Fibroblast of lung (primary cell): ENCODE data around the gene FBLN2. TPM values are rescaled to one million over a fixed set of nuclear protein-coding genes. Genes with fewer than 3 reads are reported as not detected.

Source experiments
- DNase-seq, 2 donors: peaks; one replicate each; pipeline versions ENCODE4 v3.0.0 to v3.0.0-alpha.2; 2010; ENCODE audit warnings: low read depth in 2 of 2
- H2AFZ ChIP-seq: 2 replicates; pipeline ENCODE4 v1.5.1; 2012; ENCODE audit warnings: low read length, control low read depth, inconsistent platforms
- H3K27ac ChIP-seq: 2 replicates; pipeline ENCODE4 v1.5.1; 2011; ENCODE audit warnings: low read length, control low read depth; ENCODE audit not compliant: insufficient read depth
- H3K27me3 ChIP-seq: 2 replicates; pipeline ENCODE4 v1.5.1; 2011; ENCODE audit warnings: mild to moderate bottlenecking, low read length; ENCODE audit not compliant: control insufficient read depth, insufficient read depth
- H3K36me3 ChIP-seq: 2 replicates; pipeline ENCODE4 v1.5.1; 2011; ENCODE audit warnings: low read length; ENCODE audit not compliant: control insufficient read depth, insufficient read depth
- H3K4me1 ChIP-seq: 2 replicates; pipeline ENCODE4 v1.5.1; 2011; ENCODE audit warnings: low read length; ENCODE audit not compliant: control insufficient read depth, insufficient read depth; ENCODE audit errors: extremely low read depth
- H3K4me2 ChIP-seq: 2 replicates; pipeline ENCODE4 v1.5.1; 2011; ENCODE audit warnings: low read length, control low read depth; ENCODE audit not compliant: insufficient read depth; ENCODE audit errors: extremely low read depth
- H3K4me3 ChIP-seq, 4 experiments: fragments of 200-600 bp in 1 of 4; sonication (generic) in 1 of 4; replicated peaks in 1 of 4; 2 replicates each; pipeline ENCODE4 v1.5.1; 2011 to 2016; ENCODE audit warnings: low read length in 4 of 4, low read depth in 3 of 4, mild to moderate bottlenecking in 3 of 4, control low read depth in 2 of 4, inconsistent platforms in 1 of 4, mixed read lengths in 1 of 4; ENCODE audit not compliant: insufficient read depth in 1 of 4; ENCODE audit errors: control extremely low read depth in 1 of 4
- H3K79me2 ChIP-seq: 2 replicates; pipeline ENCODE4 v1.5.1; 2012; ENCODE audit warnings: mild to moderate bottlenecking, low read length, inconsistent platforms; ENCODE audit not compliant: control insufficient read depth, insufficient read depth
- H3K9ac ChIP-seq: 2 replicates; pipeline ENCODE4 v1.5.1; 2011; ENCODE audit warnings: mild to moderate bottlenecking, low read length, control low read depth; ENCODE audit not compliant: insufficient read depth
- H3K9me3 ChIP-seq: 2 replicates; pipeline ENCODE4 v1.5.1; 2012; ENCODE audit warnings: low read depth, low read length; ENCODE audit not compliant: control insufficient read depth, insufficient read depth
- H4K20me1 ChIP-seq: 2 replicates; pipeline ENCODE4 v1.5.1; 2011; ENCODE audit warnings: low read length; ENCODE audit not compliant: control insufficient read depth, insufficient read depth; ENCODE audit errors: extremely low read depth
- EZH2 ChIP-seq: IDR thresholded peaks from 2 replicates; pipeline ENCODE4 v1.5.1; 2012; ENCODE audit warnings: low read length, control low read depth, mild to moderate bottlenecking; ENCODE audit errors: missing control alignments
- polyA plus RNA-seq, 2 donors: library from polyadenylated mRNA; depleted of rRNA in 1 of 2; stranded (reverse) in 1 of 2; unstranded in 1 of 2; fragments of >200 nt; gene quantifications; 2 replicates each; pipeline ENCODE4 v1.2.1, GENCODE V29; 2011 to 2012; ENCODE audit warnings: missing spikeins in 1 of 2
- total RNA-seq: library from RNA; depleted of rRNA; stranded (reverse); fragments of >200 nt; gene quantifications from 2 replicates; pipeline ENCODE4 v1.2.1, GENCODE V29; 2014
- TF ChIP-seq, protein P1 (sequence below), 2 donors: IDR thresholded peaks in 1 of 2; conservative IDR thresholded peaks in 1 of 2; 1 replicate in 1 of 2; 2 replicates in 1 of 2; pipeline ENCODE4 v1.5.1; 2011 to 2012; ENCODE audit warnings: low read length in 2 of 2, control low read depth in 1 of 2, inconsistent platforms in 1 of 2, low read depth in 1 of 2, mild to moderate bottlenecking in 1 of 2

The FBLN2 gene
- total and polyA plus RNA-seq, 2 donors (not counting 1 experiment from before 2014, with no cell fraction given): 25.4 to 138 TPM

DNA sequence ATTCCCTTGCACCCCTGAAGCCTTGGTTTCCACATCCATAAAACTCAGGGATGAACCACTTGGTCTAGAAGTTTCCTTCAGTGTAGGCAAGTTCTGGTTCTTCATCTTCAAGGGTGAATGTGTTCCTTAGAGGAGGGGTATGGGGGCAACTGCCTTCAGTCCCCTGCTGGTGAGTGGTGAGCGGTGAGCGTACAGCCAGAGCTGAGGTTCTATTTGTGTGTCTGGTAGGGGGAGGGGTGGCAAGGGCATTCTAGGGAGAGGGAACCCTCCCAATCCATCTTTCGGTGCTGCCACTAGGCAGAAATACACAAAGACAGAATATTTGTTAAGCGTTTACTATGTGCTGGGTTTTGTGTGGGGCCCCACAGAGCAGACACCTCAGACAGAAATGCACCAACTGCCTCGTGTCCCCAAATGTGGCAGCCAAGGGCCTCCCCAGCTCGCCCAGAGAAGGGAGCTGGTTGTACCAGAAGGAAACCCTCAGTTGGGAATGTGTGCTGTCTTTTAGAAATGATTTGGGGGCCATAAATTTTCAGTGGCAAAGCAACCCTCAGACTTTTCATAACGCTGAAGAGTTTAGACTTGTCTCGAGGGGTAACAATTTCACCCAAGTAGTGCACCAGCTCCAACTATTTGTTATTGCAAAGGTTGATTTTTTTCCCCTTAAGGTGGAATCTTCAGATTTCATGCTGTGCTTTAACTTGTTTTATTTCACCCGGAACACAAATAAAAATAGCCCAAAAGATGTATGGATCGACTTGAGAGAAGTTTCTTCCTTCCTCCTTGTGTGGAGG lies 137.6 kb downstream of the FBLN2 start:
- Histone ChIP-seq H2AFZ (no peak overlapping the region), H3K79me2 (no peaks in the 10 kb centered on the region), H3K36me3 (no peaks in the 10 kb centered on the region), H3K4me2 (no peak overlapping the region), H3K4me1 (no peaks in the 10 kb centered on the region), H3K9ac (no peak overlapping the region), H4K20me1 (no peaks in the 10 kb centered on the region), H3K27me3 (no peaks in the 10 kb centered on the region), H3K9me3 (no peaks in the 10 kb centered on the region), H3K27ac (no peak overlapping the region), H3K4me3 (no peak overlapping the region)
- DNase-seq: no peak
- TF ChIP-seq EZH2: no peak
- TF ChIP-seq, protein P1, sequence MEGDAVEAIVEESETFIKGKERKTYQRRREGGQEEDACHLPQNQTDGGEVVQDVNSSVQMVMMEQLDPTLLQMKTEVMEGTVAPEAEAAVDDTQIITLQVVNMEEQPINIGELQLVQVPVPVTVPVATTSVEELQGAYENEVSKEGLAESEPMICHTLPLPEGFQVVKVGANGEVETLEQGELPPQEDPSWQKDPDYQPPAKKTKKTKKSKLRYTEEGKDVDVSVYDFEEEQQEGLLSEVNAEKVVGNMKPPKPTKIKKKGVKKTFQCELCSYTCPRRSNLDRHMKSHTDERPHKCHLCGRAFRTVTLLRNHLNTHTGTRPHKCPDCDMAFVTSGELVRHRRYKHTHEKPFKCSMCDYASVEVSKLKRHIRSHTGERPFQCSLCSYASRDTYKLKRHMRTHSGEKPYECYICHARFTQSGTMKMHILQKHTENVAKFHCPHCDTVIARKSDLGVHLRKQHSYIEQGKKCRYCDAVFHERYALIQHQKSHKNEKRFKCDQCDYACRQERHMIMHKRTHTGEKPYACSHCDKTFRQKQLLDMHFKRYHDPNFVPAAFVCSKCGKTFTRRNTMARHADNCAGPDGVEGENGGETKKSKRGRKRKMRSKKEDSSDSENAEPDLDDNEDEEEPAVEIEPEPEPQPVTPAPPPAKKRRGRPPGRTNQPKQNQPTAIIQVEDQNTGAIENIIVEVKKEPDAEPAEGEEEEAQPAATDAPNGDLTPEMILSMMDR (conservative IDR thresholded peaks at IDR 0.05 in 1 of 2, IDR thresholded peaks at IDR 0.05 in 1 of 2; ENCODE audit: low read depth in 1 of 2, low read length in 2 of 2): no peak

DNA sequence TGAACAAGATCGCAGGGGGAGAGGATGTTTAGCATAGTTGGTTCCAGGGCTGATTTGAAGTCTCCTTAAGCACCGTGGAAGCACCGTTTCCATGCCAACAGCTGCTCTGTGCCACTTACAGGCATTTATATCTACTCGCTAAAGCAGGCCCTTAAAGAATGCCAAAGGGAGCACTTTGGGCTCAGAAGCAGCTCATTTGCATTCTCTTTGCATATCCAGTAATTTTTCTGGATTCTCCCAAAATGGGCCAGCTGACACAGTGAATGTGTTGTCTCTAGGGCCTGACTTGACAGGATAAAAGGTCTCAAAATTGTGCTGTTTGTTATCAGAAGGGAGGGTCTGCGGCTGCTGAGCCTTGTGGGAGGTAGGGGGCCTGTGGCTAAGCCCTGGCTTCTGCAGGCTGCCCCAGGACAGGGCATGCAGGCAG lies 138.6 kb downstream of the FBLN2 start:
- no peaks in the 10 kb centered on the region for H3K4me1 ChIP-seq
- no peak overlapping the region for H2AFZ ChIP-seq
- H4K20me1 ChIP-seq: no peaks in the 10 kb centered on the region
- TF ChIP-seq, protein P1 (conservative IDR thresholded peaks at IDR 0.05 in 1 of 2, IDR thresholded peaks at IDR 0.05 in 1 of 2; ENCODE audit: low read depth in 1 of 2, low read length in 2 of 2): no peak
- TF ChIP-seq EZH2: no peak
- H3K4me2 ChIP-seq: no peak overlapping the region
- no peaks in the 10 kb centered on the region for H3K36me3 ChIP-seq
- H3K27me3 ChIP-seq: no peaks in the 10 kb centered on the region
- no peak for DNase-seq
- H3K4me3 ChIP-seq: no peak overlapping the region
- no peak overlapping the region for H3K27ac ChIP-seq
- no peaks in the 10 kb centered on the region for H3K79me2 ChIP-seq
- no peaks in the 10 kb centered on the region for H3K9me3 ChIP-seq
- H3K9ac ChIP-seq: no peak overlapping the region

Other genes with a start within 250 kb of the FBLN2 start
- 0.26 and 0.33 TPM in 2 replicates for gene NUP210, start 128.8 kb upstream of the FBLN2 start, total RNA-seq
- gene NUP210, start 128.8 kb upstream of the FBLN2 start, polyA plus RNA-seq: 0.05 and 0.09 TPM in 2 replicates
- gene HDAC11, start 68.8 kb upstream of the FBLN2 start, total RNA-seq: 17.7 and 23.1 TPM in 2 replicates
- 4.9 and 5.2 TPM in 2 replicates for gene HDAC11, start 68.8 kb upstream of the FBLN2 start, polyA plus RNA-seq